Fibroblast of skin of back (primary cell): ENCODE measurements around the gene ALDH5A1.
"Not testable (repeated sequence)": the region's sequence is repeated elsewhere in the genome, so short reads cannot be mapped to it uniquely, and the experiment has no call there.

Experiments
- DNase-seq: peaks from one replicate; pipeline ENCODE4 v3.0.0-alpha.2; 2013

The ALDH5A1 gene

GRCh38 chr6:24486065-24486464 is 8.7 kb upstream of the ALDH5A1 start:
- DNase-seq = no peak

GRCh38 chr6:24489470-24489869 is 5.3 kb upstream of the ALDH5A1 start, which contains the start of gene GPLD1:
TSS of gene GPLD1 (minus strand) at chr6:24489578. CDS start at chr6:24489511, 67 bp downstream.
- no peak for DNase-seq

DNA sequence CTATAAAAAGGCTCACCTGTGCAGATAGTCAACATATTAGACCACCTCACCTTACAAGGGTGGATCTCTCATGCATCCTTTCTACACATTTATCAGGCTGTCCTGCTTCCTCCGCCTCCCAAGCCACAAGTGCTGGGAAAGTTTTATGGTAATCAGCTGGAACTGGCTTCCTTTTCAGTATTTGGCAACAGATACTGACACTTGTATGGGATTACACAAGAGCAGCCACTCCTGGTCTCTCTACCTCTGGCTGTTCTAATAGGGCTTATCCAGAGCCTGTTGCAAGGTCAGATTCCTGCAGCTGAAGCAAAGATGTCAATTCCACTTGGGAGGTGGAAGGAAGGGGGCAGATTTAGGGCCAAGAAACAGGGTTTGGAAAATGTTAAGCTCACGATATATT is 4.9 kb upstream of the ALDH5A1 start:
- no peak for DNase-seq

GRCh38 chr6:24490948-24491347 is 3.8 kb upstream of the ALDH5A1 start:
- DNase-seq = no peak

GRCh38 chr6:24492475-24492874 is 2.3 kb upstream of the ALDH5A1 start:
- peak; percentile 12 for DNase-seq

DNA sequence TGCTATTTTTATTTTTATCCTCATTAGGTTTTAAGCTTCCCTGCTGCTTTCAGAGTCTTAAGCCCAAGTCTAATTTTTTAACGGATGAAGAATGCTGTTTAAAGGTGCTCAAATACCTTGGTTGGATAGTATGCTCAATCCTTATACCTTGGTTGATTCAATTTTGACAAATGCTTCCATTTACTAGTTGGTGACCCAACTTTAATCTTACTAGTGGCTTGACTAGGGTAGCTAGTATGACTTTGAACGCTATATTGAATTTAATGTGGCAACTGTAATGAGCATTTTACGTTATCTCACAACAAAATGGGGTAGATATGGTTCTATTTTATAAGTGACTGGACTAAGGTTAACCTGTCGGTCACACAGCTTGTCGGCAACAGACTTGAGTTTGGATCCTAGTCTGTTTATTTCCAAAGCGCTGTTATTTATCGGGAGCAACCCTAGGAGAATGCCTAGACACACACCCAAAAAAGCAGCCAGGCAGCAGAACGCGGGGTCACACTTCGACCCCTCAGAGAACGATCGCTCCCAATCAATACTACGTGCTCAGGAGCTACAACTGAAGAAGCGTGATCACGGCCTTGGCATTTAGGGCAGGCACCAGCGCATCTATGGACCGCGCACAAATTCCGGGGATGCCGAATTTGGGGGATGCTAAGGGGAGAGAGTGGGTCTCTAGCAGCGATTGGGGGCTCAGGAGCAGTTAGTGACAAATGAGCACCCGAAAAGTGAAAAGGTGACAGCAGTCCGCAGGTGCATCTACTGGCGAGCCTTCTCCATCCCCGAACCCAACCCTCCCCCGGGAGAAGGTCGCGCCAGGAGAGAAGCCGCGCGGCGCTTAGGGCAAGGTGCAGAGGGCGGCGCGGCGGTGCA is 586 bp upstream of the ALDH5A1 start:
- no peak for DNase-seq

DNA sequence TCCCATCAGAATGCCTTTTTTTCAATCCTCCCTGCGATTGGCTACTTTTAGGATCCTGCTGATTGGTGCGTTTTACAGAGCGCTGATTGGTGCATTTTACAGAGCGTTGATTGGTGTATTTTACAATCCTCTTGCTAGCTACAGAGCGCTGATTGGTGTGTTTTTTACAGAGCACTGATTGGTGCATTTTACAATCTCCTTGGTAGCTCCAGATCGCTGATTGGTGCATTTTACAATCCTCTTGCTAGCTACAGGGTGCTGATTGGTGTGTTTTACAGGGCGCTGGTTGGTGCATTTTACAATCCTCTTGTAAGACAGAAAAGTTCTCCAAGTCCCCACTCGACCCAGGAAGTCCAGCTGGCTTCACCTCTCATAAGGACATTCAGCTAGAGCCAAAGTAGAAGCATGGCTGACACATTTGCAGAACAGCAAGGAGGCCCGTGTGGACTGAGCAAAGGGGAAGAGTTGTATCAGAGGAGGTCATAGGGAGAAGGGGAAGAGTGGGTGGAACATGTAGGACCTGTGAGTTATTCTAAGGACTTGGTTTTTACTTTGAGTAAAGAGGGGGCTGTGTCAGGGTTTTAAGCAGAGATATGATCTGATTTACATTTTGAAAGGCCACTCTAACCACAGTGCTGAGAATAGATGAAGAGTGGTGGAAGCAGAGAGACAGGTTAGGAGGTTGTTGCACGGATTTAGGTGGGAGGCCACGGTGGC is 2.6 kb downstream of the ALDH5A1 start:
- no peak for DNase-seq

- DNase-seq = no peak
Measured at GRCh38 chr6:24500683-24501082, 5.9 kb downstream of the ALDH5A1 start.

GRCh38 chr6:24501374-24501773 is 6.6 kb downstream of the ALDH5A1 start:
- DNase-seq = no peak

DNA sequence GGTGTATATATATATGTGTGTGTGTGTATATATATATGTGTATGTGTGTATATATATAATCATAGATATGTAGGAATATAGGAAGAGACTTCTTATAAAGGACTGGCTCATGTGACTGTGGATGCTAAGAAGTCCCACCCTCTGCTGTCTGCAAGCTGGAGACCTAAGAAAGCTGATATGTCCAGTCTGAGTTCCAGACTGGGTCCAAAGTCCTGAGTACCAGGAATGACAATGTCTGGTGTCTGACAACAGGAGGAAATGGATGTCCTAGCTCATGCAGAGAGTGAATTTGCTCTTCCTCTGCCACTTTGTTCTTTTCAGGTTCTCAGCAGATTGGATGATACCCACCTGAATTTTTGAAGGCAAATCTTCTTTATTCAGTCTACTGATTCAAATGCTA is 7.1 kb downstream of the ALDH5A1 start:
- no peak for DNase-seq

DNA sequence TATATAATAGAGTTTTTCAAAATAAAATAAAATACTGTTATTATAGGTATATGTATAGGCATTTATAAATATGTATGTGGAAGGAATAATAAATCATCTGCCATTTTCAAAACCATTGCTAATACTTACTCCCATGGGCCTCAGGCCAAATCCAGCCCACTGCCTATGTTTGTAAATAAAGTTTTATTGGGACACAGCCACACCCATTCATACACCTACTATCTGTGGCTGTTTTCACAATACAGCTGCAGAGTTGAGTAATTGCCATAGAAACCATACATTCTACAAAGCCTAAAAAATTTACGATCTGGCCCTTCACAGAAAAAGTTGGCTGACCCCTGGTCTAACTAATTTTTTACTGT is 9.5 kb downstream of the ALDH5A1 start:
- DNase-seq = no peak

DNA sequence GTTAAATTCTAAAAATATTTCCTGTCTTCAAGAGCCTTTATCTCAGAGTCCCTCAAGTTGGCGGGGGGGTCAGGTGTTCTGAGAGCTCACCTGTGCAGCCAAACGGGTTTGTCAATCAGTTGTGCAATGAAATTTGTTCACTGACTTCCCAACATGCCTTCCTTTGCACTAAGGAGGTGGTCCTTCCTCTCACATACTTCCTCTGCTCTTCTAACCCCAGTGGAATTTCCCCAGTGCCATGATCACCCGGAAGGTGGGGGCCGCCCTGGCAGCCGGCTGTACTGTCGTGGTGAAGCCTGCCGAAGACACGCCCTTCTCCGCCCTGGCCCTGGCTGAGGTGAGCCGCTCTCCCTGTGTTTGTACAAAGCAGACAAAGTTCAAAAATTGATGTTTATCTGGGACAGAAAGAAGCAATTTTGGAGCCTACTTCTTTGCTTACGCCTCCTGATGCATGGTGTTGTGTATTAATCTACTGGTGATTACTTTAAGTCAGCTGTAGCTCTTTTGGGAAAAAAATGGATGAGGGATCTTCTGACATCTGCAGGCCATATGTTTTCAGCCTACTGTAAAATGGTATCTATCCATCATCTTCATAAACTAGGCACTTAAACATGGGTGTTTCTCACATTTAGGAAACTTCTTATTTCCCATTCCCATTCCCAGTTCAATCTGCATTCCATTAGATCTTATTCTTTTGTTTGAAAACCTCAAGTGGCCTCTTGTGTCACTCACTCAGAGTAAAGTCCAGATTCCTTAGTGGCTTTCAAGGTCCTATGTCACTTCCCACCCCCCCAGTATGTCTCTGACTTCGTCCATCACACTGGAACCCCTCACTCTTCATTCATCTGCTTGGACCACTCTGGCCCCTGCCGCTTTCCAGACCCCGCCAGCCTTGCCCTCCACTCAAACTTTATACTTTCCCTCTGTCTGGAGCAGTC is 10.1 kb downstream of the ALDH5A1 start:
- no peak for DNase-seq

DNA sequence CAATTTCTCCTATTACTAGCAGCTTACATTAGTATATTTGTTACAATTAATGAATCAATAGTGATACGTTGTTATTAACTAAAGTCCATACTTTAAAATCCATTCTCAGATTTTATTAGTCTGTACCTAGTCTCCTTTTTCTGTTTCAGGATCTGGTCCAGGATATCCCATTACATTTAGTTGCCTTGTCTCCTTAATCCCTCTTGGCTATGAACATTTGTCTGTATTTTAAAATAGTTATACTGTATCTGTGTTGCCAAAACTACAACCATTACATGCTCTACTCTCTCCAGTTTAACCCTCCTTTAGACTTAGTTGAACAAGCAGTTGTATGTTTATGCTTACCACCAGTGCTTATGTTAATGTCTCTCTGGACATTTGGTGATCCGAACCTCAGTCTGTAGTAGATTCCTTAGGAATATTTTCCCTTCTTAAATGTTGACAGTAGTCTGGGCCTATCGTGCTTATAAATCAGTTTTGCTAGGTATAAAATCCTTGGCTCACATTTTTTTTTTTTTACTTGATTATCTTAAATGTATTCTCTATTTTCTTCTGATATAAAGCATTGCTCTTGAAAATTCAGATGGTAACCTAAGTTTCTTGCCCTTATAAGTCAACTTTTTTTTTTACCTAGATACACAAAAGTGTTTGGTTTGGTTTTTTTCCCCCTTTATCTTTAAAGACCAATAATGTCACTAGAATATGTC is 12.2 kb downstream of the ALDH5A1 start:
- DNase-seq = no peak

- DNase-seq = not testable (repeated sequence)
Measured at GRCh38 chr6:24511976-24512375, 17.2 kb downstream of the ALDH5A1 start.

DNA sequence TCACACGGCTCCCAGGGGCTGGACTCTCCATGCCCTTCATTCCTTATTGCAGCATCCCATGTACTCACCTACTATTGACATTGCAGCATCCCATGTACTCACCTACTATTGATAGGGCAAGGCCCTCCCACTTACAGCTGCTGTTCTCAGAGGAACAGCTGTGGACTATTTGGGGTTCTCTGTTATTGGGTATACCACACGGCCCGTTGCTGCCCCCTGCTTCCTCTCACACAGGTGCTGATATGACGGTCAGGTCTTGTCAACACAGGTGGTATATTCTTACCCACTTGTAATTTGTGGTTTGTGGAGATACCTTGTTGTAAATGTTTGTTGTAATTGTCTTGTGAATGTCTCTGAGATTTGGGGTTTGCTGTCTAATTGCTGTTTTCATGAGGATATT is 18.8 kb downstream of the ALDH5A1 start:
- DNase-seq = no peak

- no peak for DNase-seq
Measured at GRCh38 chr6:24517659-24518543, 23.1 kb downstream of the ALDH5A1 start.

DNA sequence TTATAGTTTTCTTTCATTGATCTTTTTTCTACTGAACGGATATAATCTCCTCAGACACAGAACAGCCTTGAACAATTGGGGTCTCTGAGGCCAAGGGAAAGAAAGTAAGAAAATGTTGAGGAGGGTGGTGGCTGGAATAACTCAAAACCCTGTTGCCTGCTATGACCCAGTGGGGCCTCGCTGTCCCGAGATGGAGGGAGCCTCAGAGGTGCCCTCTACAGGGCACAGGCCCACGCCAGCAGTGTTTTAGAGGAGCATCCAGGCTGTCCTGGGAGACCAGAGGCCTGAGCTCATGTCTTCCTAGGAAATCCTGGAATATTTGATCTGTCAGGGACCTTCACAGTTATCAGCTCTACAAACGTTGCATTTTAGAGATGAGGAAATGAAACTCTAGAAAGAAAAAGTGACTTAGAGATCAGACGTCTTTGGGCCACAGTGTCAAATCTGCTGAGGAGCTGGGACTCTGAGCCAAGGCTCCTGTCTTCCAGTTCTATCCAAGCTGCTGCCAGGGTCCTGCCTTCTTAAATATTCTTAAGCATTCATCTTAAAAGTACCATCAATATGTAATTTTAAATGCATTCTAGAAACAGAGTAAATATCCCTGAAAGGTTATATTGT is 26.3 kb downstream of the ALDH5A1 start:
- DNase-seq = peak; percentile 48

DNA sequence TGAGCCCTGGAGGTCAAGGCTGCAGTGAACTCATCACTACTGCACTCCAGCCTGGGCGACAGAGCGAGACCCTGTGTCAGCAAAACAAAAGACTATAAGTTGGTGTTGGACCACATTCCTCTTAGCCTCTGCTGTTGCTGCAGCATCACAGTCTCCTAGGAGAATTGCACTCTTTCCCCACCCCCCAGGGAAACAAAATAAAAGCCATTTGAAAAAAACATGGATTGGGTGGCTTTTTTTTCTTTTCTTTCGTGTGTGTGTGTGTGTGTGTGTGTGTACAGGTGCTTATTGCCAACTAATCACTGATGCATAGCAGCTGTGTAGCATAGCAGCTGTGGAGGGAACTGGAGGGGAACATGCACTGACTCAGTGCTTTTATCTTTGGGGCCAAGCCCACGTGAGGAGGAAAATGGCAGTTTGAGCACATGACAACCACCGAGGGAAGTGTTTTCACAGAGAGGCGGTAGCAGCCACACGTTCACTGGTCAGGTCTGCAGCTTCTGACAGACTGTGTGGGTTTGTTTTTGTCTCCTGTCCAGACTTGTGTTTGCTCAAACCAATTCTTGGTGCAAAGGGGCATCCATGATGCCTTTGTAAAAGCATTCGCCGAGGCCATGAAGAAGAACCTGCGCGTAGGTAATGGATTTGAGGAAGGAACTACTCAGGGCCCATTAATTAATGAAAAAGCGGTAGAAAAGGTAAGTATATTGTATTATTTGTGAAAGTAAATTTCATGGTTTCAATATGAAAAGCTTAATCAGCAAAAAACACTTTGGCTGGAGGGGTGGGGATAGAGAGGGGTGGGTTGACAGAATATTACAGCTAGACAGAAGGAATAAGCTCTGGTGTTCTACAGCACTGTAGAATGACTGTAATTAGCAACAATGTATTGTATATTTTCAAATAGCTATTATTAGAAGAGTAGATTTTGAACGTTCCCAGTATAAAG is 27.7 kb downstream of the ALDH5A1 start:
- DNase-seq = no peak

GRCh38 chr6:24524329-24524728 is 29.6 kb downstream of the ALDH5A1 start:
- DNase-seq = no peak
